ENCODE data around the gene BTBD9. TPM values are rescaled to one million over a fixed set of nuclear protein-coding genes. Genes with fewer than 3 reads are reported as not detected.

Gene BTBD9
- total and polyA plus RNA-seq, 2 of the 13 experiments (the other 11 are each of a cell fraction or from before 2014, with no cell fraction given): 1.2 to 3.0 TPM

DNA sequence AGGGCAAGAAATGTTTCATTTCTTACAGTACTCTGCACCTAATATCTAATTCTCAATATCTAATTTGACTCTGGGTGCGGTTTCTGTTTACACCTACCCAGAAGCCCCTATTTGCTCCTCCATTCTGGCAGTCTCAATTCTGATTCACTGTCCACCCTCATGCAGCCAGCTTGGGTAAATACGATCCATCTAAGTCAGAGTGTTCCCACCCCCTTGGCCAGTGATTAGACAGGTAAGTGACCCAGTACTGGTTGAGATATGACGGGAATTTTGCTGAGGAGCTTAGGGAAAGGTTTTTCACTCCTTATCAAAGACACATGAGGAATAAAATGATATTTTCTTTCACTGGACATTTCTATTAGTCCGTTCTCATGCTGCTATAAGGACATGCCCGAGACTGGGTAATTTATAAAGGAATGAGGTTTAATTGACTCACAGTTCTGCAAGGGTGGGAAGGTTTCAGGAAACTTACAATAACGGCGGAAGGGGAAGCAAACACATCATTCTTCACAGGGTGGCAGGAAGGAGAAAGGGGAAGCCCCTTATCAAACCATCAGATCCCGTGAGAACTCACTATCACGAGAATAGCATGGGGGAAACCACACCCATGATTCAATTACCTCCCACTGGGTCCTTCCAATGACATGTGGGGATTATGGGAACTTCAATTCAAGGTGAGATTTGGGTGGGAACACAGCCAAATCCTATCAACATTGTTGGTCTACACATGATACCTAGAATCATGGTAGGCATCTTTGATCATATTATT is 33.9 kb upstream of the BTBD9 start (continued):
- TF ChIP-seq, protein P1, sequence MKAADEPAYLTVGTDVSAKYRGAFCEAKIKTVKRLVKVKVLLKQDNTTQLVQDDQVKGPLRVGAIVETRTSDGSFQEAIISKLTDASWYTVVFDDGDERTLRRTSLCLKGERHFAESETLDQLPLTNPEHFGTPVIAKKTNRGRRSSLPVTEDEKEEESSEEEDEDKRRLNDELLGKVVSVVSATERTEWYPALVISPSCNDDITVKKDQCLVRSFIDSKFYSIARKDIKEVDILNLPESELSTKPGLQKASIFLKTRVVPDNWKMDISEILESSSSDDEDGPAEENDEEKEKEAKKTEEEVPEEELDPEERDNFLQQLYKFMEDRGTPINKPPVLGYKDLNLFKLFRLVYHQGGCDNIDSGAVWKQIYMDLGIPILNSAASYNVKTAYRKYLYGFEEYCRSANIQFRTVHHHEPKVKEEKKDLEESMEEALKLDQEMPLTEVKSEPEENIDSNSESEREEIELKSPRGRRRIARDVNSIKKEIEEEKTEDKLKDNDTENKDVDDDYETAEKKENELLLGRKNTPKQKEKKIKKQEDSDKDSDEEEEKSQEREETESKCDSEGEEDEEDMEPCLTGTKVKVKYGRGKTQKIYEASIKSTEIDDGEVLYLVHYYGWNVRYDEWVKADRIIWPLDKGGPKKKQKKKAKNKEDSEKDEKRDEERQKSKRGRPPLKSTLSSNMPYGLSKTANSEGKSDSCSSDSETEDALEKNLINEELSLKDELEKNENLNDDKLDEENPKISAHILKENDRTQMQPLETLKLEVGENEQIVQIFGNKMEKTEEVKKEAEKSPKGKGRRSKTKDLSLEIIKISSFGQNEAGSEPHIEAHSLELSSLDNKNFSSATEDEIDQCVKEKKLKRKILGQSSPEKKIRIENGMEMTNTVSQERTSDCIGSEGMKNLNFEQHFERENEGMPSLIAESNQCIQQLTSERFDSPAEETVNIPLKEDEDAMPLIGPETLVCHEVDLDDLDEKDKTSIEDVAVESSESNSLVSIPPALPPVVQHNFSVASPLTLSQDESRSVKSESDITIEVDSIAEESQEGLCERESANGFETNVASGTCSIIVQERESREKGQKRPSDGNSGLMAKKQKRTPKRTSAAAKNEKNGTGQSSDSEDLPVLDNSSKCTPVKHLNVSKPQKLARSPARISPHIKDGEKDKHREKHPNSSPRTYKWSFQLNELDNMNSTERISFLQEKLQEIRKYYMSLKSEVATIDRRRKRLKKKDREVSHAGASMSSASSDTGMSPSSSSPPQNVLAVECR (CRISPR knock-in tag; IDR thresholded peaks at IDR 0.05; ENCODE audit: borderline replicate concordance): no peak
- TF ChIP-seq, protein P2, sequence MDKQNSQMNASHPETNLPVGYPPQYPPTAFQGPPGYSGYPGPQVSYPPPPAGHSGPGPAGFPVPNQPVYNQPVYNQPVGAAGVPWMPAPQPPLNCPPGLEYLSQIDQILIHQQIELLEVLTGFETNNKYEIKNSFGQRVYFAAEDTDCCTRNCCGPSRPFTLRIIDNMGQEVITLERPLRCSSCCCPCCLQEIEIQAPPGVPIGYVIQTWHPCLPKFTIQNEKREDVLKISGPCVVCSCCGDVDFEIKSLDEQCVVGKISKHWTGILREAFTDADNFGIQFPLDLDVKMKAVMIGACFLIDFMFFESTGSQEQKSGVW (CRISPR knock-in tag; IDR thresholded peaks at IDR 0.05; ENCODE audit: borderline replicate concordance): no peak
- TF ChIP-seq, protein P3, sequence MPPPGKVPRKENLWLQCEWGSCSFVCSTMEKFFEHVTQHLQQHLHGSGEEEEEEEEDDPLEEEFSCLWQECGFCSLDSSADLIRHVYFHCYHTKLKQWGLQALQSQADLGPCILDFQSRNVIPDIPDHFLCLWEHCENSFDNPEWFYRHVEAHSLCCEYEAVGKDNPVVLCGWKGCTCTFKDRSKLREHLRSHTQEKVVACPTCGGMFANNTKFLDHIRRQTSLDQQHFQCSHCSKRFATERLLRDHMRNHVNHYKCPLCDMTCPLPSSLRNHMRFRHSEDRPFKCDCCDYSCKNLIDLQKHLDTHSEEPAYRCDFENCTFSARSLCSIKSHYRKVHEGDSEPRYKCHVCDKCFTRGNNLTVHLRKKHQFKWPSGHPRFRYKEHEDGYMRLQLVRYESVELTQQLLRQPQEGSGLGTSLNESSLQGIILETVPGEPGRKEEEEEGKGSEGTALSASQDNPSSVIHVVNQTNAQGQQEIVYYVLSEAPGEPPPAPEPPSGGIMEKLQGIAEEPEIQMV (CRISPR knock-in tag; IDR thresholded peaks at IDR 0.05; ENCODE audit: low read depth): no peak
- TF ChIP-seq, protein P4, sequence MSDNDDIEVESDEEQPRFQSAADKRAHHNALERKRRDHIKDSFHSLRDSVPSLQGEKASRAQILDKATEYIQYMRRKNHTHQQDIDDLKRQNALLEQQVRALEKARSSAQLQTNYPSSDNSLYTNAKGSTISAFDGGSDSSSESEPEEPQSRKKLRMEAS (IDR thresholded peaks at IDR 0.05): no peak
- TF ChIP-seq ZMAT3 (CRISPR knock-in tag; conservative IDR thresholded peaks at IDR 0.05): no peak
- TF ChIP-seq ZNF674 (CRISPR knock-in tag; IDR thresholded peaks at IDR 0.05; ENCODE audit: low read depth): no peak
- no peak for TF ChIP-seq PAF1 (CRISPR knock-in tag; IDR thresholded peaks at IDR 0.05)
- TF ChIP-seq MAF1 (CRISPR knock-in tag; IDR thresholded peaks at IDR 0.05; ENCODE audit: borderline replicate concordance): no peak
- TF ChIP-seq TEAD3 (CRISPR knock-in tag; optimal IDR thresholded peaks at IDR 0.05; ENCODE audit: borderline replicate concordance): no peak
- no peak for TF ChIP-seq RFX5 (IDR thresholded peaks at IDR 0.05; ENCODE audit: low read depth, low read length)
